Testis (tissue), 2 donors: ENCODE data around the gene USF2.

Source experiments
- POLR2A ChIP-seq: fragments of 450-650 bp; IDR thresholded peaks from one replicate; pipeline ENCODE4 v1.6.1; 2017; ENCODE audit warnings: antibody characterized with exemption, mild to moderate bottlenecking, moderate library complexity
- TF ChIP-seq, protein P1 (sequence below), 3 experiments: fragments of 450-650 bp in 2 of 3; fragments of 200-600 bp in 1 of 3; sonication (generic) in 1 of 3; IDR thresholded peaks; one replicate each; pipeline ENCODE4 v1.5.1; 2016 to 2019; ENCODE audit warnings: antibody characterized with exemption in 3 of 3, mild to moderate bottlenecking in 2 of 3, moderate library complexity in 1 of 3

DNA sequence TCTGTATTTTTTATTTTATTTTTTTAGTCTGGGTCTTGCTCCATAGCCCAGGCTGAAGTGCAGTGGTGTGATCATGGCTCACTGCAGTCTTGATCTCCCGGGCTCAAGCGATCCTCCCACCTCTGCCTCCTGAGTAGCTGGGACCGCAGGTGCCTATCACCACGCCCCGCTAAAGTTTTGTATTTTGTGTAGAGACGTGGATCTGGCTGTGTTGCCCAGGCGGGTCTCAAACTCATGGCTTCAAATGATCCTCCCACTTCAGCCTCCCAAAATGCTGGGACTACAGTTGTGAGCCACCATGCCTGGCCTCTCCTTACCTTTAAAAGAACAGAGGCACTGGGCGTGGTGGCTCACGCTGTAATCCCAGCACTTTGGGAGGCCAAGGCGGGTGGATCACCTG, 19.0 kb downstream of the USF2 start:
- TF ChIP-seq, protein P1, sequence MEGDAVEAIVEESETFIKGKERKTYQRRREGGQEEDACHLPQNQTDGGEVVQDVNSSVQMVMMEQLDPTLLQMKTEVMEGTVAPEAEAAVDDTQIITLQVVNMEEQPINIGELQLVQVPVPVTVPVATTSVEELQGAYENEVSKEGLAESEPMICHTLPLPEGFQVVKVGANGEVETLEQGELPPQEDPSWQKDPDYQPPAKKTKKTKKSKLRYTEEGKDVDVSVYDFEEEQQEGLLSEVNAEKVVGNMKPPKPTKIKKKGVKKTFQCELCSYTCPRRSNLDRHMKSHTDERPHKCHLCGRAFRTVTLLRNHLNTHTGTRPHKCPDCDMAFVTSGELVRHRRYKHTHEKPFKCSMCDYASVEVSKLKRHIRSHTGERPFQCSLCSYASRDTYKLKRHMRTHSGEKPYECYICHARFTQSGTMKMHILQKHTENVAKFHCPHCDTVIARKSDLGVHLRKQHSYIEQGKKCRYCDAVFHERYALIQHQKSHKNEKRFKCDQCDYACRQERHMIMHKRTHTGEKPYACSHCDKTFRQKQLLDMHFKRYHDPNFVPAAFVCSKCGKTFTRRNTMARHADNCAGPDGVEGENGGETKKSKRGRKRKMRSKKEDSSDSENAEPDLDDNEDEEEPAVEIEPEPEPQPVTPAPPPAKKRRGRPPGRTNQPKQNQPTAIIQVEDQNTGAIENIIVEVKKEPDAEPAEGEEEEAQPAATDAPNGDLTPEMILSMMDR (IDR thresholded peaks at IDR 0.05): no peak
- no peak for TF ChIP-seq POLR2A
